ENCODE data around the gene C5AR1. TPM values are rescaled to one million over a fixed set of nuclear protein-coding genes. Genes with fewer than 3 reads are reported as not detected.

Gene C5AR1
- total RNA-seq, 2 experiments from 2014 or later = 4.4 to 5.8 TPM

GRCh38 chr19:47352095-47352494 lies 42.4 kb downstream of the C5AR1 start:
- Histone ChIP-seq H3K27ac (ENCODE audit: low read depth in 1 of 2, low read length in 2 of 2) (no peak overlapping the region), H3K36me3 (ENCODE audit: insufficient read depth, low read length) (peaks cover 42% of the 10 kb centered on the region), H3K4me3 (ENCODE audit: low read length) (no peak overlapping the region), H3K4me1 (ENCODE audit: insufficient read depth, low read length) (peaks cover 37% of the 10 kb centered on the region), H3K27me3 (ENCODE audit: control insufficient read depth in 1 of 2, insufficient read depth in 2 of 2, low read length in 2 of 2) (no peaks in the 10 kb centered on the region), H3K9me3 (ENCODE audit: control insufficient read depth in 1 of 2, insufficient read depth in 1 of 2, low read length in 2 of 2) (no peaks in the 10 kb centered on the region)
- intact Hi-C loops (cut with DNase I, micrococcal nuclease) = no loop called here
- ChIA-PET POLR2A (no interaction called here), CTCF (no interaction called here)
- ATAC-seq (ENCODE audit: poor library complexity) (no peak), DNase-seq (no peak)
- no peak overlapping the region for H3K27ac Mint-ChIP-seq
- H3K9me3 Mint-ChIP-seq = no peaks in the 10 kb centered on the region
- no peaks in the 10 kb centered on the region for H3K27me3 Mint-ChIP-seq
- H3K4me3 Mint-ChIP-seq = peak overlapping the region; percentile 66
- peaks cover 45% of the 10 kb centered on the region for H3K4me1 Mint-ChIP-seq (ENCODE audit: low read depth)
- H3K36me3 Mint-ChIP-seq (ENCODE audit: low read depth) = peaks cover 63% of the 10 kb centered on the region
- TF ChIP-seq, protein P1, sequence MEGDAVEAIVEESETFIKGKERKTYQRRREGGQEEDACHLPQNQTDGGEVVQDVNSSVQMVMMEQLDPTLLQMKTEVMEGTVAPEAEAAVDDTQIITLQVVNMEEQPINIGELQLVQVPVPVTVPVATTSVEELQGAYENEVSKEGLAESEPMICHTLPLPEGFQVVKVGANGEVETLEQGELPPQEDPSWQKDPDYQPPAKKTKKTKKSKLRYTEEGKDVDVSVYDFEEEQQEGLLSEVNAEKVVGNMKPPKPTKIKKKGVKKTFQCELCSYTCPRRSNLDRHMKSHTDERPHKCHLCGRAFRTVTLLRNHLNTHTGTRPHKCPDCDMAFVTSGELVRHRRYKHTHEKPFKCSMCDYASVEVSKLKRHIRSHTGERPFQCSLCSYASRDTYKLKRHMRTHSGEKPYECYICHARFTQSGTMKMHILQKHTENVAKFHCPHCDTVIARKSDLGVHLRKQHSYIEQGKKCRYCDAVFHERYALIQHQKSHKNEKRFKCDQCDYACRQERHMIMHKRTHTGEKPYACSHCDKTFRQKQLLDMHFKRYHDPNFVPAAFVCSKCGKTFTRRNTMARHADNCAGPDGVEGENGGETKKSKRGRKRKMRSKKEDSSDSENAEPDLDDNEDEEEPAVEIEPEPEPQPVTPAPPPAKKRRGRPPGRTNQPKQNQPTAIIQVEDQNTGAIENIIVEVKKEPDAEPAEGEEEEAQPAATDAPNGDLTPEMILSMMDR (IDR thresholded peaks at IDR 0.05) = no peak

DNA sequence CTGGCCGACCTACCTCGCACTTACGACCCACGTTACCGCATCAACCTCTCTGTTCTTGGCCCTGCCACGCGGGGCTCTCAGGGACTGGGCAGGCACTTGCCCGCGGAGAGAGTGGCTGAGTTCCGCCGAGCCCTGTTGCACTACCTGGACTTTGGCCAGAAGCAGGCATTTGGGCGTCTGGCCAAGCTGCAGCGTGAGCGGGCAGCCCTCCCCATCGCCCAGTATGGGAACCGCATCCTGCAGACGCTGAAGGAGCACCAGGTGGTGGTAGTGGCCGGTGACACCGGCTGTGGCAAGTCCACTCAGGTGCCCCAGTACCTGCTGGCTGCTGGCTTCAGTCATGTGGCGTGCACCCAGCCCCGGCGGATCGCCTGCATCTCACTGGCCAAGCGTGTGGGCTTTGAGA lies 43.6 kb downstream of the C5AR1 start:
- intact Hi-C loops (cut with DNase I, micrococcal nuclease) = no loop called here
- Mint-ChIP-seq H3K27me3 (no peaks in the 10 kb centered on the region), H3K4me3 (no peak overlapping the region), H3K9me3 (no peaks in the 10 kb centered on the region), H3K4me1 (ENCODE audit: low read depth) (peaks cover 45% of the 10 kb centered on the region), H3K27ac (no peak overlapping the region), H3K36me3 (ENCODE audit: low read depth) (peaks cover 75% of the 10 kb centered on the region)
- H3K4me3 ChIP-seq (ENCODE audit: low read length) = no peak overlapping the region
- H3K4me1 ChIP-seq (ENCODE audit: insufficient read depth, low read length) = peaks cover 37% of the 10 kb centered on the region
- no peaks in the 10 kb centered on the region for H3K9me3 ChIP-seq (ENCODE audit: control insufficient read depth in 1 of 2, insufficient read depth in 1 of 2, low read length in 2 of 2)
- H3K27me3 ChIP-seq (ENCODE audit: control insufficient read depth in 1 of 2, insufficient read depth in 2 of 2, low read length in 2 of 2) = no peaks in the 10 kb centered on the region
- CTCF ChIA-PET = no interaction called here
- ATAC-seq (ENCODE audit: poor library complexity) = no peak
- POLR2A ChIA-PET = no interaction called here
- no peak for DNase-seq
- H3K36me3 ChIP-seq (ENCODE audit: insufficient read depth, low read length) = peaks cover 54% of the 10 kb centered on the region
- no peak overlapping the region for H3K27ac ChIP-seq (ENCODE audit: low read depth in 1 of 2, low read length in 2 of 2)
- TF ChIP-seq, protein P1 (IDR thresholded peaks at IDR 0.05) = no peak

GRCh38 chr19:47356900-47357299 lies 47.2 kb downstream of the C5AR1 start:
- Mint-ChIP-seq H3K27ac (no peak overlapping the region), H3K4me1 (ENCODE audit: low read depth) (peaks cover 18% of the 10 kb centered on the region), H3K36me3 (ENCODE audit: low read depth) (peaks cover 91% of the 10 kb centered on the region)

More at GRCh38 chr19:47356900-47357299, 47.2 kb downstream of the C5AR1 start:
- DNase-seq (no peak), ATAC-seq (ENCODE audit: poor library complexity) (no peak)
- Mint-ChIP-seq H3K4me3 (no peak overlapping the region), H3K9me3 (no peaks in the 10 kb centered on the region), H3K27me3 (no peaks in the 10 kb centered on the region)
- H3K9me3 ChIP-seq (ENCODE audit: control insufficient read depth in 1 of 2, insufficient read depth in 1 of 2, low read length in 2 of 2) = no peaks in the 10 kb centered on the region
- TF ChIP-seq, protein P1 (IDR thresholded peaks at IDR 0.05) = no peak
- peaks cover 84% of the 10 kb centered on the region for H3K36me3 ChIP-seq (ENCODE audit: insufficient read depth, low read length)
- H3K27ac ChIP-seq (ENCODE audit: low read depth in 1 of 2, low read length in 2 of 2) = no peak overlapping the region
- H3K27me3 ChIP-seq (ENCODE audit: control insufficient read depth in 1 of 2, insufficient read depth in 2 of 2, low read length in 2 of 2) = no peaks in the 10 kb centered on the region
- H3K4me1 ChIP-seq (ENCODE audit: insufficient read depth, low read length) = peaks cover 10% of the 10 kb centered on the region
- ChIA-PET POLR2A (no interaction called here), CTCF (no interaction called here)
- intact Hi-C loops (cut with DNase I, micrococcal nuclease) = no loop called here
- no peak overlapping the region for H3K4me3 ChIP-seq (ENCODE audit: low read length)
